HG03342 (cell line): ENCODE measurements around the gene ACP3.

Experiments
- ATAC-seq: cut with Tn5 transposase; IDR thresholded peaks from one replicate; pipeline ENCODE4 v1.9.1; 2021; ENCODE audit warnings: mild to moderate bottlenecking, moderate library complexity; ENCODE audit not compliant: unreplicated experiment

ACP3 gene

GRCh38 chr3:132315851-132316250, 1.4 kb upstream of the ACP3 start:
- ATAC-seq, result no peak

- no peak for ATAC-seq
Measured at GRCh38 chr3:132318451-132318850, 1.2 kb downstream of the ACP3 start.

GRCh38 chr3:132321304-132321703, 4.1 kb downstream of the ACP3 start:
- no peak for ATAC-seq

GRCh38 chr3:132325103-132325606, 7.9 kb downstream of the ACP3 start:
- ATAC-seq, result no peak

GRCh38 chr3:132325634-132326033, 8.4 kb downstream of the ACP3 start:
- no peak for ATAC-seq

- no peak for ATAC-seq
Measured at GRCh38 chr3:132326251-132326650, 9.0 kb downstream of the ACP3 start.

GRCh38 chr3:132332082-132332481, 14.9 kb downstream of the ACP3 start:
- ATAC-seq, result no peak

- no peak for ATAC-seq
Measured at GRCh38 chr3:132332508-132332907, 15.3 kb downstream of the ACP3 start.

- no peak for ATAC-seq
Measured at GRCh38 chr3:132341746-132342145, 24.5 kb downstream of the ACP3 start.

- no peak for ATAC-seq
Measured at GRCh38 chr3:132342183-132342582, 25.0 kb downstream of the ACP3 start.

- ATAC-seq, result no peak
Measured at GRCh38 chr3:132342610-132343009, 25.4 kb downstream of the ACP3 start.

- peak; percentile 58 for ATAC-seq
Measured at GRCh38 chr3:132343018-132343612, 25.9 kb downstream of the ACP3 start.

GRCh38 chr3:132344666-132345280, 27.6 kb downstream of the ACP3 start:
- no peak for ATAC-seq

GRCh38 chr3:132346841-132347736, 29.9 kb downstream of the ACP3 start:
- no peak for ATAC-seq

- ATAC-seq, result no peak
Measured at GRCh38 chr3:132347811-132348210, 30.6 kb downstream of the ACP3 start.

- no peak for ATAC-seq
Measured at GRCh38 chr3:132348531-132348930, 31.3 kb downstream of the ACP3 start.

GRCh38 chr3:132350814-132351213, 33.6 kb downstream of the ACP3 start:
- no peak for ATAC-seq

GRCh38 chr3:132351222-132351806, 34.1 kb downstream of the ACP3 start:
- no peak for ATAC-seq

- ATAC-seq, result no peak
Measured at GRCh38 chr3:132352556-132353143, 35.4 kb downstream of the ACP3 start.

- no peak for ATAC-seq
Measured at GRCh38 chr3:132354916-132355702, 37.9 kb downstream of the ACP3 start.
